Activated B cell treated with CpG ODN at 0.5 μM for 24 hours (primary cell): Measurements from ENCODE around the gene HIPK4. TPM values are rescaled to one million over a fixed set of nuclear protein-coding genes. Genes with fewer than 3 reads are reported as not detected.

Source experiments
- ATAC-seq: fragments of 200-7000 bp; cut with Tn5 transposase; one replicate; pipeline ENCODE4 v1.10.0; 2021; ENCODE audit warnings: low read depth, mild to moderate bottlenecking, moderate library complexity
- CTCF ChIA-PET: fragments of 350-600 bp; sonication (Branson Sonifier 250); formaldehyde crosslinking; loops from one replicate; lab custom pipeline; 2021; ENCODE audit warnings: antibody characterized with exemption; lab: Charles Lee
- POLR2A ChIA-PET: fragments of 350-600 bp; sonication (Branson Sonifier 250); formaldehyde crosslinking; loops from one replicate; lab custom pipeline; 2021; ENCODE audit warnings: antibody characterized with exemption; lab: Charles Lee
- DNase-seq: peaks from one replicate; pipeline ENCODE4 v3.0.0; 2022
- H3K27ac Mint-ChIP-seq: one replicate; pipeline ENCODE4 v1.8.0; 2020; ENCODE audit warnings: mixed read lengths
- H3K27me3 Mint-ChIP-seq: one replicate; pipeline ENCODE4 v1.8.0; 2021; ENCODE audit warnings: mixed read lengths
- H3K36me3 Mint-ChIP-seq: one replicate; pipeline ENCODE4 v1.8.0; 2021; ENCODE audit warnings: low read depth, mixed read lengths
- H3K4me1 Mint-ChIP-seq: one replicate; pipeline ENCODE4 v1.8.0; 2021; ENCODE audit warnings: mixed read lengths
- H3K4me3 Mint-ChIP-seq: one replicate; pipeline ENCODE4 v1.8.0; 2020; ENCODE audit warnings: mild to moderate bottlenecking, mixed read lengths
- H3K9me3 Mint-ChIP-seq: one replicate; pipeline ENCODE4 v1.8.0; 2020; ENCODE audit warnings: mixed read lengths
- CTCF ChIP-seq: fragments of 200-600 bp; IDR thresholded peaks from one replicate; pipeline ENCODE4 v1.8.0; 2022; ENCODE audit warnings: antibody characterized with exemption, mild to moderate bottlenecking
- intact Hi-C: fragments of 100-400 bp; cut with micrococcal nuclease; formaldehyde crosslinking; loops from one replicate; pipeline ENCODE4 v1.15.1; 2024
- total RNA-seq: library from RNA; stranded (reverse); gene quantifications from 2 replicates; pipeline ENCODE4 v1.2.3, GENCODE V29; 2022

The HIPK4 gene
- total RNA-seq, 1 donor from 2014 or later = 0.09 TPM

- H3K27me3 Mint-ChIP-seq = no peaks in the 10 kb centered on the region
- intact Hi-C loops = no loop called here
- ChIA-PET CTCF (interaction anchor here (3.3 kb wide), 1 partner anchor 25 kb away, joined by 49 read pairs; the partner anchor contains the start of gene SERTAD3), POLR2A (interaction anchor here (0.5 to 0.7 kb wide), 2 partner anchors 9 to 956 kb away, joined by 3 read pairs; no protein-coding TSS in a partner anchor)
- ATAC-seq (no peak), DNase-seq (no peak)
- peaks cover 8% of the 10 kb centered on the region for H3K36me3 Mint-ChIP-seq
- peaks cover 19% of the 10 kb centered on the region for H3K4me1 Mint-ChIP-seq
- H3K9me3 Mint-ChIP-seq = no peaks in the 10 kb centered on the region
- no peak for TF ChIP-seq CTCF
- peak overlapping the region; percentile 44 for H3K27ac Mint-ChIP-seq
- no peak overlapping the region for H3K4me3 Mint-ChIP-seq
These were observed 29.2 kb upstream of the HIPK4 start for GRCh38 chr19:40419066-40419612.

GRCh38 chr19:40418040-40418439, 28.1 kb upstream of the HIPK4 start:
- no peak overlapping the region for H3K27ac Mint-ChIP-seq
- no peak for TF ChIP-seq CTCF
- ATAC-seq (no peak), DNase-seq (no peak)
- ChIA-PET POLR2A (no interaction called here), CTCF (interaction anchor here (1.5 kb wide), 1 partner anchor 113 kb away, joined by 4 read pairs; no protein-coding TSS in a partner anchor)
- no peaks in the 10 kb centered on the region for H3K27me3 Mint-ChIP-seq
- peaks cover 17% of the 10 kb centered on the region for H3K4me1 Mint-ChIP-seq
- peaks cover 8% of the 10 kb centered on the region for H3K36me3 Mint-ChIP-seq
- H3K9me3 Mint-ChIP-seq = no peaks in the 10 kb centered on the region
- intact Hi-C loops = no loop called here
- H3K4me3 Mint-ChIP-seq = no peak overlapping the region

GRCh38 chr19:40417643-40417981, 27.6 kb upstream of the HIPK4 start:
- peaks cover 17% of the 10 kb centered on the region for H3K4me1 Mint-ChIP-seq
- H3K27ac Mint-ChIP-seq = no peak overlapping the region
- no peaks in the 10 kb centered on the region for H3K27me3 Mint-ChIP-seq
- no peak for TF ChIP-seq CTCF
- ChIA-PET CTCF (interaction anchor here (1.5 kb wide), 1 partner anchor 112 kb away, joined by 4 read pairs; no protein-coding TSS in a partner anchor), POLR2A (interaction anchor here (0.6 kb wide), 2 partner anchors 731 to 1965 kb away, joined by 4 read pairs; no protein-coding TSS in a partner anchor)
- ATAC-seq (no peak), DNase-seq (no peak)
- no peaks in the 10 kb centered on the region for H3K9me3 Mint-ChIP-seq
- no peak overlapping the region for H3K4me3 Mint-ChIP-seq
- peaks cover 6% of the 10 kb centered on the region for H3K36me3 Mint-ChIP-seq
- intact Hi-C loops = no loop called here

GRCh38 chr19:40416918-40417642, 27.1 kb upstream of the HIPK4 start:
- CTCF ChIA-PET = interaction anchor here (1.5 kb wide), 1 partner anchor 112 kb away, joined by 4 read pairs; no protein-coding TSS in a partner anchor
- H3K4me3 Mint-ChIP-seq = no peak overlapping the region
- no peak overlapping the region for H3K27ac Mint-ChIP-seq
- peaks cover 12% of the 10 kb centered on the region for H3K4me1 Mint-ChIP-seq
- no peak for ATAC-seq
- H3K36me3 Mint-ChIP-seq = peaks cover 2% of the 10 kb centered on the region
- POLR2A ChIA-PET = interaction anchor here (0.6 kb wide), 2 partner anchors 732 to 1966 kb away, joined by 4 read pairs; no protein-coding TSS in a partner anchor
- intact Hi-C loops = no loop called here
- DNase-seq = no peak
- H3K27me3 Mint-ChIP-seq = no peaks in the 10 kb centered on the region
- TF ChIP-seq CTCF = no peak
- no peaks in the 10 kb centered on the region for H3K9me3 Mint-ChIP-seq

- ATAC-seq = no peak
- Mint-ChIP-seq H3K9me3 (no peaks in the 10 kb centered on the region), H3K36me3 (no peaks in the 10 kb centered on the region), H3K27ac (no peak overlapping the region), H3K4me3 (no peak overlapping the region), H3K27me3 (no peaks in the 10 kb centered on the region), H3K4me1 (peaks cover 18% of the 10 kb centered on the region)
- POLR2A ChIA-PET = no interaction called here
- no peak for DNase-seq
- intact Hi-C loops = no loop called here
- TF ChIP-seq CTCF = no peak
- CTCF ChIA-PET = interaction anchor here (1.4 kb wide), 1 partner anchor 110 kb away, joined by 4 read pairs; no protein-coding TSS in a partner anchor
These were observed 25.8 kb upstream of the HIPK4 start for GRCh38 chr19:40415768-40416167.
